ENCODE measurements around the gene HOXD10.

HOXD10 gene

GRCh38 chr2:176150584-176151441, 34.2 kb downstream of the HOXD10 start:
- no peaks in the 10 kb centered on the region for H3K9me3 ChIP-seq (ENCODE audit: control insufficient read depth in 5 of 5, low read length in 5 of 5)
- peaks cover 0 to 25% (median 3%) of the 10 kb centered on the region in 5 donors for H3K27me3 ChIP-seq (ENCODE audit: control insufficient read depth in 5 of 5, insufficient read depth in 4 of 5, low read length in 5 of 5)
- H3K9ac ChIP-seq (ENCODE audit: low read length in 5 of 5): no peak overlapping the region
- H3K4me3 ChIP-seq (ENCODE audit: low read depth in 1 of 5, low read length in 5 of 5): no peak overlapping the region
- H3K4me1 ChIP-seq (ENCODE audit: control insufficient read depth in 5 of 5, insufficient read depth in 5 of 5, low read length in 5 of 5): no peaks in the 10 kb centered on the region
- H3K27ac ChIP-seq (ENCODE audit: low read depth, low read length): no peak overlapping the region
- peaks cover 7 to 27% (median 22%) of the 10 kb centered on the region in 5 donors for H3K36me3 ChIP-seq (ENCODE audit: control insufficient read depth in 5 of 5, insufficient read depth in 5 of 5, low read length in 5 of 5)

- Histone ChIP-seq H3K9me3 (ENCODE audit: control insufficient read depth in 5 of 5, low read length in 5 of 5) (no peaks in the 10 kb centered on the region), H3K4me1 (ENCODE audit: control insufficient read depth in 5 of 5, insufficient read depth in 5 of 5, low read length in 5 of 5) (peaks cover 0 to under 1% (median 0%) of the 10 kb centered on the region in 5 donors), H3K9ac (ENCODE audit: low read length in 5 of 5) (no peak within 1 kb of the TSS), H3K27ac (ENCODE audit: low read depth, low read length) (no peak within 1 kb of the TSS), H3K27me3 (ENCODE audit: control insufficient read depth in 5 of 5, insufficient read depth in 4 of 5, low read length in 5 of 5) (peaks cover 0 to 25% (median 3%) of the 10 kb centered on the region in 5 donors), H3K4me3 (ENCODE audit: low read depth in 1 of 5, low read length in 5 of 5) (peak within 1 kb of the TSS in 1 of 5 donors; percentile 11), H3K36me3 (ENCODE audit: control insufficient read depth in 5 of 5, insufficient read depth in 5 of 5, low read length in 5 of 5) (peaks cover 7 to 27% (median 22%) of the 10 kb centered on the region in 5 donors)
Measured at GRCh38 chr2:176151442-176152287, 35.1 kb downstream of the HOXD10 start, which contains the start of gene HOXD4. HOXD4 (plus strand) TSS chr2:176151550; CDS start chr2:176151634, 84 bp downstream.

- peaks cover 7 to 27% (median 22%) of the 10 kb centered on the region in 5 donors for H3K36me3 ChIP-seq (ENCODE audit: control insufficient read depth in 5 of 5, insufficient read depth in 5 of 5, low read length in 5 of 5)
- no peak overlapping the region for H3K4me3 ChIP-seq (ENCODE audit: low read depth in 1 of 5, low read length in 5 of 5)
Measured at GRCh38 chr2:176152350-176153181, 36.0 kb downstream of the HOXD10 start.

GRCh38 chr2:176154576-176155252, 38.1 kb downstream of the HOXD10 start:
- Histone ChIP-seq H3K27me3 (ENCODE audit: control insufficient read depth in 5 of 5, insufficient read depth in 4 of 5, low read length in 5 of 5) (peaks cover 0 to 21% (median 0%) of the 10 kb centered on the region in 5 donors), H3K36me3 (ENCODE audit: control insufficient read depth in 5 of 5, insufficient read depth in 5 of 5, low read length in 5 of 5) (peaks cover 7 to 27% (median 19%) of the 10 kb centered on the region in 5 donors), H3K4me3 (ENCODE audit: low read depth in 1 of 5, low read length in 5 of 5) (no peak overlapping the region), H3K9me3 (ENCODE audit: control insufficient read depth in 5 of 5, low read length in 5 of 5) (no peaks in the 10 kb centered on the region), H3K4me1 (ENCODE audit: control insufficient read depth in 5 of 5, insufficient read depth in 5 of 5, low read length in 5 of 5) (peaks cover 0 to 14% (median 6%) of the 10 kb centered on the region in 5 donors), H3K9ac (ENCODE audit: low read length in 5 of 5) (no peak overlapping the region), H3K27ac (ENCODE audit: low read depth, low read length) (no peak overlapping the region)

More at GRCh38 chr2:176152350-176153181, 36.0 kb downstream of the HOXD10 start:
- H3K4me1 ChIP-seq (ENCODE audit: control insufficient read depth in 5 of 5, insufficient read depth in 5 of 5, low read length in 5 of 5): peaks cover 0 to 9% (median 2%) of the 10 kb centered on the region in 5 donors
- H3K27me3 ChIP-seq (ENCODE audit: control insufficient read depth in 5 of 5, insufficient read depth in 4 of 5, low read length in 5 of 5): peaks cover 0 to 25% (median 3%) of the 10 kb centered on the region in 5 donors
- no peak overlapping the region for H3K9ac ChIP-seq (ENCODE audit: low read length in 5 of 5)
- H3K27ac ChIP-seq (ENCODE audit: low read depth, low read length): no peak overlapping the region
- H3K9me3 ChIP-seq (ENCODE audit: control insufficient read depth in 5 of 5, low read length in 5 of 5): no peaks in the 10 kb centered on the region

GRCh38 chr2:176155356-176156044, 38.9 kb downstream of the HOXD10 start:
- peaks cover 7 to 23% (median 14%) of the 10 kb centered on the region in 5 donors for H3K36me3 ChIP-seq (ENCODE audit: control insufficient read depth in 5 of 5, insufficient read depth in 5 of 5, low read length in 5 of 5)
- no peak overlapping the region for H3K27ac ChIP-seq (ENCODE audit: low read depth, low read length)
- H3K4me1 ChIP-seq (ENCODE audit: control insufficient read depth in 5 of 5, insufficient read depth in 5 of 5, low read length in 5 of 5): peaks cover 0 to 21% (median 14%) of the 10 kb centered on the region in 5 donors
- no peak overlapping the region for H3K4me3 ChIP-seq (ENCODE audit: low read depth in 1 of 5, low read length in 5 of 5)
- H3K27me3 ChIP-seq (ENCODE audit: control insufficient read depth in 5 of 5, insufficient read depth in 4 of 5, low read length in 5 of 5): peaks cover 0 to 24% (median 3%) of the 10 kb centered on the region in 5 donors
- no peak overlapping the region for H3K9ac ChIP-seq (ENCODE audit: low read length in 5 of 5)
- no peaks in the 10 kb centered on the region for H3K9me3 ChIP-seq (ENCODE audit: control insufficient read depth in 5 of 5, low read length in 5 of 5)

GRCh38 chr2:176156301-176156806, 39.8 kb downstream of the HOXD10 start:
- Histone ChIP-seq H3K27ac (ENCODE audit: low read depth, low read length) (no peak overlapping the region), H3K4me1 (ENCODE audit: control insufficient read depth in 5 of 5, insufficient read depth in 5 of 5, low read length in 5 of 5) (peaks cover 0 to 21% (median 16%) of the 10 kb centered on the region in 5 donors), H3K4me3 (ENCODE audit: low read depth in 1 of 5, low read length in 5 of 5) (peak overlapping the region in 1 of 5 donors; percentile 48), H3K9ac (ENCODE audit: low read length in 5 of 5) (no peak overlapping the region), H3K27me3 (ENCODE audit: control insufficient read depth in 5 of 5, insufficient read depth in 4 of 5, low read length in 5 of 5) (peaks cover 0 to 27% (median 3%) of the 10 kb centered on the region in 5 donors), H3K9me3 (ENCODE audit: control insufficient read depth in 5 of 5, low read length in 5 of 5) (no peaks in the 10 kb centered on the region), H3K36me3 (ENCODE audit: control insufficient read depth in 5 of 5, insufficient read depth in 5 of 5, low read length in 5 of 5) (peaks cover 7 to 23% (median 12%) of the 10 kb centered on the region in 5 donors)

GRCh38 chr2:176156807-176157498, 40.4 kb downstream of the HOXD10 start, which contains the start of gene HOXD3:
HOXD3 (plus strand) TSS chr2:176157307; CDS start chr2:176169115, 11,808 bp downstream.
- peaks cover 0 to 33% (median 3%) of the 10 kb centered on the region in 5 donors for H3K27me3 ChIP-seq (ENCODE audit: control insufficient read depth in 5 of 5, insufficient read depth in 4 of 5, low read length in 5 of 5)
- H3K9ac ChIP-seq (ENCODE audit: low read length in 5 of 5): no peak within 1 kb of the TSS
- peaks cover 7 to 23% (median 12%) of the 10 kb centered on the region in 5 donors for H3K36me3 ChIP-seq (ENCODE audit: control insufficient read depth in 5 of 5, insufficient read depth in 5 of 5, low read length in 5 of 5)
- peaks cover 0 to 21% (median 19%) of the 10 kb centered on the region in 5 donors for H3K4me1 ChIP-seq (ENCODE audit: control insufficient read depth in 5 of 5, insufficient read depth in 5 of 5, low read length in 5 of 5)
- H3K9me3 ChIP-seq (ENCODE audit: control insufficient read depth in 5 of 5, low read length in 5 of 5): no peaks in the 10 kb centered on the region
- peak within 1 kb of the TSS; percentile 19 to 48 (median 46) for H3K4me3 ChIP-seq (ENCODE audit: low read depth in 1 of 5, low read length in 5 of 5)
- no peak within 1 kb of the TSS for H3K27ac ChIP-seq (ENCODE audit: low read depth, low read length)
